Stimulated activated CD8-positive, alpha-beta memory T cell treated with anti-CD3 and anti-CD28 coated beads, Interleukin-12 subunit alpha, Interleukin-12 subunit beta, amount 100 ng/mL, for 24 hours (primary cell): ENCODE measurements around the gene SURF2.

Experiments used
- DNase-seq: peaks from one replicate; pipeline ENCODE4 v3.0.0-alpha.2; 2020; ENCODE audit errors: extremely low read depth

The SURF2 gene

DNA sequence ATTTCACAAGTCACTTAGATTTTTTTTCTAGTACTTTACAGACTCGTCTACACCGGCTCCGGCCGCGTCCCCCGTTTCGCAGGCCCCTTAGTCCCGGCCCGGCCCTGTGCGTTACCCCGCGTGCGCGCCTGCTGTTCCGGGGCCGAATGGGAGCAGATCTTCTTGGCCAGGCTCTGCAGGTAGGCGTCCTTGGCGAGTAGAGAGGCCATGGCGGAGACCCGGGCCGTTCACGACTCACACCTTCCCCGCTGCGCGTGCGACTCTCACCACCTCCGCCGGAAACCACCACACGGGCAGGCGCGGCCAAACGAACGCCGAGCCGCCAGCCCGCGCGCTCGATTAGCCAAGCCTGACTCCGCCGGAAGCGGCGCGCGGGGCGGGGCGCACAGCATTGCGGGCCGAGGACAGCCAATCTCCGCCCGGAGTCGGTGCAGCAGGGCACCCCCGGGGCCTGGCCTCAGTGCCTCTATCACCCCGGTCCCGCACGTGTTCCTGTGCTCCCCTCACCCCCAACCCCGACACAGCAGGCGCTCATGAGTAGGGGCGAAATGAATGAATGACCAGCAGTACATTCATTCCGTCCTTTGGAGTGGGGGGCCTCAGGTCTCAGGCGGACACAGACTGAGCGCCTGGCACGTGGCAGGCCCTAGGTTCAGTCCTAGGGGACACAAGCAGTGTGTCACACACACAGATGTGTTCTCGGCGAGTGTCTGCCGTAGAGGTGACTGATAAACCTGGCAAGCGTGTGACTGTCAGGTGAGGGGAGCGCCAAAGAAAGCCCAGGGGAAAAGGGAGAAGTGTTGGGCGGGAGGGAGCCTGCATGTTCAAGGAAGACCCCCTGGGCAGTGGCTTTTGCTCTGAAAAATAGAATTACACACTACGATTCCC lies 20.2 kb upstream of the SURF2 start, which contains the start of gene SURF6:
Gene SURF6 (minus strand): TSS at position 265 of the 888 bp plus-strand sequence. CDS start 56 bp downstream, at position 209.
- DNase-seq = peak; percentile 89

DNA sequence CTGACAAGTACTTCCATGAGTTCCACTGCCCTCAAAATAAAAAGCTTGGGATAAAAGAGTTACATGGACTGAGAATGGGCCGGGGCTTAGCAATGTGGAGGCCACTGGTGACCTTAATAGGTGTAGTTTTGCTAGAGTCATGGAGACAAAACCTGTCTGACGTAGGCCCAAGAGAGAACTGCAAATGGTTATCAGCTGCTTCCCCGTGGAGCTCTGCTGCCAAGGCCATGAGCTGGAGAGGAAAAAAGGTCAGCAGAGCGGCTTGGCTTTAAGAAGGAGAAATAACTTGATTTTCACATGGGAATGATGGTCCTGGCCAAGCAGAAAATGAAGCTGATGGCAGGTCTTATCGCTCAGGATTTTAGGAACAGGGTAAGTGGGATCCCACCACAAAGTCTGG lies 16.7 kb upstream of the SURF2 start:
- DNase-seq = no peak

DNA sequence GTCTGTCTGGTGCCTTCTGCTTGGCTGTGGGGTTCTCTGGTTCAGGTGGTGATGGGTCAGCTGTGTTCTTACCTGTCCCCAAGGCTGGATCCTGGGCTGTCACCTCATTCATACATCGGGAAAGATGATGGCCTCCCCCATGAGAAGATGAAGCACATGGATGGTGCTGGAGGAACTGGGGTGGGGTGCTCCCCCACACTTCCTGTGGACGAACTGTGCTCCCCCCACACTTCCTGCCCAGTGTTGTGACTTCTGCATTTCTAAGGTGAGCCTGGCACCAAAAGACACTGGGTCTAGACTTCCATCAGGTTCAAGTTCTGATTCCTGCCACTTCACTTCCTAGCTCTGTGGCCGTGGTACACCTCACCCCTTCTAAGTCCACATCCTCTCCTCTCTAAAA lies 16.1 kb upstream of the SURF2 start:
- no peak for DNase-seq

- DNase-seq = no peak
These were observed 15.4 kb upstream of the SURF2 start for GRCh38 chr9:133340916-133341315.

DNA sequence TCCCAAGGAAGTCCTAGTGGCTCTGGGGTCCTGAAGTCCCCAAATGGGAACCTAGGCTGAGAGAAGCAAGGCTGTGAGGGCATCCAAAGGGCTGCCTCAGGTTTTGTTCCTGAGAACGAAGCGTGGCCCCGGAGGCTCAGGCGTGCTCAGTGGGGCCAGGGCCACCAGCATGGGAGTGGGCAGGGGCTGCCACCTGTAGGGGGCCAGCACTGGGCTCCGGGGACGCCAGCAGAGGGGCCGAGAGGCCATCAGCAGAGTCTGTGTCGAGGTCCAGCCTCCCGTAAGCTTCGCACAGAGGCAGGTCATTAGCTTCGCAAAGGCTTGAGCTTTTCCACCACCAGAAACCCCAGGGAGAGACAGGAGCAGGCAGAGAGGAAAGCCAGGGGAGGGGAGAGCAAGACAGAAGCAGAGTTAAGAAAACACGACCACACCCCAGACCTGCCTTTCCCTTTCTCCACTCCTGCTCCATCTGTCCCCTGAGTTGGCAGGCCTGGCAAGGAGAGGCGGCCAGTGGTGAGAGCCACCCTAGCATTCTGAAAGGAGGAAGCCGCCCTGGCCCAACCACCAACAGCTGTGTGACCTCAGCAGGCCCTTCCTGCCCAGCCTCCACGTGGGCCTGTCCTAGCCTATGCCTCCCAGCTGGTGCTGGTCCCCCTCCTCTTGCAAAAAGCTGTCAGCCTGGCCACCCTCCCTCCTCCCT lies 14.8 kb upstream of the SURF2 start:
- DNase-seq = no peak

DNA sequence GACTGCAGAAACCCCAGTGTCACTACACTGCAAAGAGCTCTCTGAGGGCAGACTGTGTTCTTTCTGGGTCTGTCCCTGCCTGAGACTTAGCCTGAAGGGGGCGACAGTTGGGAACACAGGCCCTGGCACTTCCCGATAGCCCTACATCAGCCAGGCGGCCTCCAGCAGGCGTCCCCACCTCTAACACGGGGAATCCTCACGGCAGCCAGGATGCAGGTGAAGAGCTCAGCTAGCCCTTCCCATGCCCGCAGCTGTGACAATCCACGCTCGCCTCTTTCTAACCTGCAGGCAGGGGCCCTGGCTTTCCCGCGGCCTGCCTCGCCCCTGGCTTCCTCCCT lies 14.3 kb upstream of the SURF2 start:
- DNase-seq = no peak

DNA sequence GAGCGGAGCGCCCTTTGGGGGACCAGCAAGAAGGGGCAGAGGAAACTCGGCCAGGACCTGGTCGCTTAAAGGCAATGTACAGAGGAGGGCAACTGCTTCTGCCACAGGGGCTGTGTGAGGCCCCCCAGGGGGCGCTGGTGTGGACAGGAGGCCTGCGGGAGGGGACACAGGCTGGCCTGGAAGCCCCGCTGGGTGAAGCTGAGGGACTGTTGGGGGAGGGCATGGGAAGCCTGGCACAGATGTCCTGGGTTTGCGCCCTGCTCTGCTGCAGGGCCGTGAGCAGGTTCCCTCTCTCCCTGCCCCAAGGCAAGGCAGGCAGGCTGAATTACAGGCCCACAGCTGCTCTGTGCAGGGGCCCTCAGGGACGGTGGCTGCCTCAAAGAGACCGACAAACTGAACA lies 13.8 kb upstream of the SURF2 start:
- no peak for DNase-seq

DNA sequence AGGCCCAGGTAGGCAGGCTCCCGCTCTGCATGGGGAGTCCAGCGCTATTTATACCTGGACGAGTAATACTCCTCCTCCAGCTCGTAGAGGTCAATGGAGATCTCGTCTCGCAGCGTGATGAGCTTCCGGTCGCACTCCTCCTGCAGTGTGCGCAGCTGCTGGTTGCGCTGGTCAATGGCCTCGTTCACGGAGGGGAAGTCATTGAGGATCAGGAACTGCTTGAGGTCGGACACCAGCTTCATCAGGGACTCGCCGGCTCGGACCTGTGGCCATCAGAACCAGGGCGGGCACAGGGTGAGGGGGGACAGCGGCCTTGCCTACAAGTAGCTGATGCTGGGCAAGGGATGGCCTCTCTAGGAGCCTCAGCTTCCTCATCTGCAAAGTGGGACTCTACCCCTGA lies 12.3 kb upstream of the SURF2 start:
- DNase-seq = no peak

DNA sequence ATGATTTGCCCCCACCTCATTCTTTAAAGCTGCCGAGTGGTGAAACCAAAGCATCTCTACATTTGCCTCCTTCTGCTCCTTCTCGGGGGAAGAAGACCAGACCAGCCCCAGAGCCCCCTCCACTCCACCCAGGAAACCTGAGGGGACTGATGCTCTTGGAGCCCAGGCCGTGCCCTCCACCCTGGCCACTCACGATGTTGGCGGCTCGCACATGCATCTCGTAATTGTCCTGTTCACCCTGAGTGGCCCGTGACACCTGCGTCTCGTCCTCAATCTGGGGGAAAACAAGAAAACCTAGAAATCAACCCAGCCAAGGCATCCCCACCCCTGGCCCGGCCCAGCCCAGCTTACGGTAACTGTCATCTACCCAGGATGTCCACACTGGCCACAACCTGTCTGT lies 11.4 kb upstream of the SURF2 start:
- DNase-seq = no peak

DNA sequence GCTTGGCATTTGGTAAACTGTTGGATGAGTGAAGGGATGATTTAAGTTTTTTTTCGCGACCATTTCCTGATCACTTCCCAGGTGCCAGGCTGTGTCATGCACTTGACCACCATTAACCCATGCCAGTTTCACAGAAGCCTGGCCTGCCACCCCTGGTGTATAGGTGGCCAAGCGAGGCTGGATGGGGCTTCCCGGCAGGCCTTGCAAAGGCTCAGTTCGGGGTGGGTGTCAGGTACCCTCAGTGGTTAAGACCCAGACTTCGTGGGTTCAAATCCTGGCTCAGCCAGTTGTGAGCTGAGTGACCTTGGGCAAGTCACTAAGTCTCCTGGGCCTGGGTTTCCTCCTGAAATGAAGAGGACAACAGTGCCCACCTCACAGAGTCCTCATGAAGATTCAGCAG lies 10.8 kb upstream of the SURF2 start:
- DNase-seq = no peak

DNA sequence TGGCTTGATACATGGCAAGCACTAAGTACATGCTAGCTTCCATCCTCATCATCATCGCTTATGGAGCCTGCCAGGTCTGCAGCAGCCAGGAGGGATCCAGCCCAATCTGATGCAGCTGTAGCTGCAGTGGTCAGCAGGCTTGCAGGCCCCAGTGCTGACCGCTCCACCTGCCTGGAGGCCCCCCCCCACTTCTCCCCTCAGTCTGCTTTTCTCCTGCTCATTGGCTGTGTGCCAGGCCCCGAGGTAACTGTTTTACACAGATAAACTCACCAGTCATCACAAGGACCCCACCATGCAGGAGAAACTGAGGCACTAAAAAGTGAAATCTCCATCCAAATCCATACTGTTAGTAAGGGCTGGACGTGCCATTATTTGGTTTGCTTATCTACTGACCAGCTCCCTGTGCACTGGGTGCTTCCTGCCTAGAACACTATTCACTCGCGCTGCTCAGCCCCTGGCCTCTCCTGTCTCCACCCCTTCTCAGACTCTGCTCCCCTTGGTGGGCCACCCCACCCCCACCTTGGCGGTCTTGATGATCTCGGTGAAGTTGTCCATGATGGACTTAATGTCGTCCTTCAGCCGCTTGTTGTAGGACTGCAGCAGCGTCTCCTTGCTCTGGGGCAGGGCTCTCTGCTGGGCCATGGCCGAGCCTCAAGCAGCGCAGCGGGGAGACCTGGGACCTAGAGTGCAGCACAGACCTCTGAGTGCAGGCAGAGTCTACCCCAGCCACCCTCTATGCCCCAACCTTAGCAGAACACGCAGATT lies 10.1 kb upstream of the SURF2 start:
- no peak for DNase-seq

DNA sequence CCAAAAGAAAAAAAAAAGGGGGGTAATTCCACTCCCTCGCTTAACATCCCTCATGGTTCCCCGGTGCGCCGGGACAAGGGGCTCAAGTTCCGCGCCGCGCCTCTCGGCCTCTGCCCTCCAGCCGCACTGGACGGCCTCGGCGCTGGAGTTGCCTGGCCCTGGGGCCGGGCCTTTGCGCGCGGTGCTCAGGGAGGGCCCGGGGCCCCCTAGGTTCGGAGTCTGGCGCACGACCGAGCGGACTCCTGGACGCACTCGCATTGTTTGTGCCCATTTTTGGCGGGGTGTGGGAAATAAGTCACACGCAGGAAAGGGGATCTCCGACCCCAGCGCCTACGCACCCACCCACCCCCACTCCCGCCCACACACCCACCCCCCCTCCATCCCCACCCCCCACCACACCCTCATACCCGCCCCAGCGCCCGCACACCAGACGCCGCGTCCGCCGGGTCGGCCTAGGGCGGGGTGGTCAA lies 8.8 kb upstream of the SURF2 start:
- DNase-seq = no peak

DNA sequence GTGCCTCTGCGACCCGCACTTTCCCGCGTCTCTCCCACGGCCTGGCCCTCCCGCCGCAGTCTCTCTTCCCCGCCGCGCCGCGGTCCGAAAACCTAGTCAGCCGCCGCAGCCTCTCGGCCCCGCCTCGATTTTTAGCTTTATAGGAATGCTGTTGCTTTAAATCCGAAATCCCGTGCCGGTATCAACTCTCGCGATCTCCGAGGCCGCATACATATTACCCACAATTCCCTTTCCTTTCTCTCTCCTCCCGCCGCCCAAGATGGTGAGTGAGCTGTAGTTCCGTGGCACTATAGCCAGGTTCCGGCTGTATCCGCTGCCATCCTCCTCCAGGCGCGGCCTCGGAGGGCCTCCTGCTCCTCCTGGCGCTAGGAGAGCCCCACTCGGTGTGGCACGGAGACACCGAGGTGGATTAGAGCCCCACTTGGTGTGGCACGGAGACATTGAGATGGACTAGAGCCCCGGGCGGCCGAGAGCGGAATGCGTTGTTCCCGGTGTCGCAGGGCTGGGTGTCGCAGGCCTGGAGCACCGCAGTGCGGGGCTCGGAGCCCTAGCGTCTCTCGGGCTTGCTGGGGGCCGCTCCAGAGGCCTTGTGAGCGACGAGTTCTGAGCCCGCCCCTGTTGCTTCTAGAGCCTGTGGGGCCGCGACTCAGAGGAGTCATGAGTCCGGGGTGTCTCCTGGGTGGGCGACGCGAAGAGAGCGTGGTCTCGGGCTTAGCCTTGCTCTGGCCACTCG lies 8.2 kb upstream of the SURF2 start, which contains the start of the genes MED22 and RPL7A:
Gene MED22 (minus strand): TSS at position 147 of the 733 bp plus-strand sequence. CDS start 1,469 bp downstream, outside the sequence.
Gene RPL7A (plus strand): TSS at position 234 of the 733 bp plus-strand sequence. CDS start 26 bp downstream, at position 260.
- peak; percentile 78 for DNase-seq

GRCh38 chr9:133348718-133349573 lies 7.4 kb upstream of the SURF2 start:
- DNase-seq = no peak

- DNase-seq = no peak
These were observed 6.3 kb upstream of the SURF2 start for GRCh38 chr9:133349965-133350616.

DNA sequence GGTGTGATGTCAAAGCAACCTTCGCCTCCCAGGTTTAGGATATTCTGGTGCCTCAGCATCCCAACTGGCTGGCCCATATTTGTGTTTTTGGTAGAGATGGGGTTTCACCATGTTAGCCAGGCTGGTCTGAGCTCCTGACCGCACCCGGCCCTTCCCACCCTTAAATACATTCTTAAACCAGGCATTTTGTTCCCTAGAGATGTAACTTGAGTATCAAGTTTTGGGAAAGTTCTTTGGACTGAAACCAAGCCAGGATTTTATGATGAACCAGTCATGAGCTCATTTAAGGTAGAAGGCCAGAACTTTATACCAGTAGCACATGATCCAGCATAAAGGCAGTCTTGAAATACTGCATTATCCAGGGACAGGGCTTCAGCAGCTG lies 4.8 kb upstream of the SURF2 start:
- no peak for DNase-seq

DNA sequence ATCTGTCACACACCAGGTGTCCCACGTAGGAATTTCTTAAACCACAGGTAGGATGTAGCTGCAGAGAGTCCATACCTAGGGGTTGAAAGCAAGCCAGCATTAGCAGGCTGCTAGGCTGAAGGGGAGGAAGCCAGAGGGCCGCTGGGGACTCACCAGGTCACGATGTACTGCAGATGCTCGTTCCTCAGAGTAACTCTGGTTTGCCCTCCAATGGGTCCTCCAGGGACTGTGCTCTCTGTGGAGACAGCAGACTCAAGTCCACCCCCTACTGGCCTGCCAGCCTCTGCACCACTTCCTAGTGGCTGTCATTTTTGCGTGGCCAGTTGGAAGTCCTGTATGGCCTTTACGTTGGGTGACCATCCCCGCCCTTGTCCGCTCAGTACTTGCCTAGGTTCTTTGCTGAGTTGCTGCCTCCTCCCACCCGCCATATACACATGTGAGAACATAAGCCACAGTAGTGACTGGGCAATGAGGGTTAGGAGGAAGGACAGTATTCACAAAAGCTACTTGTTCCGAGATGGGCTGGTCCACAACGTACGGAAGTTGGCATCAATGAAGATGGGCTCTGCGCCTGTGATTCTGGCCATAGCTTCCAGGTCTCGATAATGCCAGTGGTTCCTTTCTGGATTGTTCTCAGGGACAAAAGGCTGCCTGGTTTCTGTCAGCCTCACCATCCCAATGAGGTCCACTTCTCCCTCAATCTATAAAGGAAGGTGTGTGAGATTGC lies 4.3 kb upstream of the SURF2 start:
- DNase-seq = no peak

GRCh38 chr9:133352635-133353340 lies 3.6 kb upstream of the SURF2 start:
- DNase-seq = no peak

GRCh38 chr9:133353548-133353947 lies 2.8 kb upstream of the SURF2 start:
- DNase-seq = no peak
